Measurements from ENCODE around the gene DHPS. TPM values are rescaled to one million over a fixed set of nuclear protein-coding genes. Genes with fewer than 3 reads are reported as not detected.

DHPS gene
- polyA plus RNA-seq (2011; rRNA removed) (53.4 and 59.1 TPM in 2 replicates), polyA minus RNA-seq (2011; rRNA and poly(A)+ RNA removed) (49.0 and 49.4 TPM in 2 replicates)

GRCh38 chr19:12681074-12681987 is at the start of gene DHPS:
DHPS (minus strand) TSS chr19:12681880; CDS start chr19:12681766, 114 bp downstream.
- no peak for TF ChIP-seq CTCF (IDR thresholded peaks at IDR 0.05; ENCODE audit: low read depth, low read length)
- Histone ChIP-seq H3K27me3 (ENCODE audit: control insufficient read depth, insufficient read depth, low read length) (no peaks in the 10 kb centered on the region), H3K27ac (ENCODE audit: low read depth, low read length) (peak within 1 kb of the TSS; percentile 99), H3K4me3 (ENCODE audit: low read depth, low read length) (peak within 1 kb of the TSS; percentile 98), H3K9me3 (ENCODE audit: control insufficient read depth, insufficient read depth, low read length) (peaks cover 4% of the 10 kb centered on the region; the same call in 1 of the 2 replicates)
- POLR2A ChIA-PET: interaction anchor here (0.6 to 1.9 kb wide), 14 partner anchors 9 to 1510 kb away, joined by 3 to 9 read pairs (median 6); partner anchors contain the start of genes FBXW9, JUNB, MAN2B1 and WDR83
- DNase-seq (ENCODE audit: low read depth, low spot score): peak; percentile 93
- CTCF ChIA-PET: interaction anchor here (2.0 to 2.8 kb wide), 2 partner anchors 9 to 167 kb away, joined by 7 to 9 read pairs; no protein-coding TSS in a partner anchor

- ChIA-PET CTCF (interaction anchor here (1.1 to 1.7 kb wide), 2 partner anchors 18 to 26 kb away, joined by 4 to 6 read pairs; no protein-coding TSS in a partner anchor), POLR2A (no interaction called here)
- no peak for DNase-seq (ENCODE audit: low read depth, low spot score)
- Histone ChIP-seq H3K4me3 (ENCODE audit: low read depth, low read length) (no peak overlapping the region), H3K27me3 (ENCODE audit: control insufficient read depth, insufficient read depth, low read length) (no peaks in the 10 kb centered on the region), H3K9me3 (ENCODE audit: control insufficient read depth, insufficient read depth, low read length) (peaks cover 3% of the 10 kb centered on the region; the same call in 1 of the 2 replicates), H3K27ac (ENCODE audit: low read depth, low read length) (no peak overlapping the region)
- TF ChIP-seq CTCF (IDR thresholded peaks at IDR 0.05; ENCODE audit: low read depth, low read length): no peak
Observed at GRCh38 chr19:12731337-12731736, 49.7 kb upstream of the DHPS start.

- H3K27me3 ChIP-seq (ENCODE audit: control insufficient read depth, insufficient read depth, low read length): no peaks in the 10 kb centered on the region
- peaks cover 3% of the 10 kb centered on the region; the same call in 1 of the 2 replicates for H3K9me3 ChIP-seq (ENCODE audit: control insufficient read depth, insufficient read depth, low read length)
- POLR2A ChIA-PET: interaction anchor here (0.6 to 0.7 kb wide), 3 partner anchors 29 to 215 kb away, joined by 5 to 6 read pairs (median 6); partner anchors contain the start of gene RAD23A
- H3K27ac ChIP-seq (ENCODE audit: low read depth, low read length): no peak overlapping the region
- DNase-seq (ENCODE audit: low read depth, low spot score): no peak
- TF ChIP-seq CTCF (IDR thresholded peaks at IDR 0.05; ENCODE audit: low read depth, low read length): no peak
- CTCF ChIA-PET: no interaction called here
- no peak overlapping the region for H3K4me3 ChIP-seq (ENCODE audit: low read depth, low read length)
Observed at GRCh38 chr19:12730064-12730463, 48.4 kb upstream of the DHPS start.

GRCh38 chr19:12727745-12728433 is 46.2 kb upstream of the DHPS start:
- Histone ChIP-seq H3K27me3 (ENCODE audit: control insufficient read depth, insufficient read depth, low read length) (no peaks in the 10 kb centered on the region), H3K9me3 (ENCODE audit: control insufficient read depth, insufficient read depth, low read length) (no peaks in the 10 kb centered on the region), H3K4me3 (ENCODE audit: low read depth, low read length) (no peak overlapping the region), H3K27ac (ENCODE audit: low read depth, low read length) (no peak overlapping the region)
- DNase-seq (ENCODE audit: low read depth, low spot score): no peak
- ChIA-PET CTCF (interaction anchor here (0.7 to 1.5 kb wide), 2 partner anchors 39 to 51 kb away, joined by 3 to 4 read pairs; no protein-coding TSS in a partner anchor), POLR2A (no interaction called here)
- TF ChIP-seq CTCF (IDR thresholded peaks at IDR 0.05; ENCODE audit: low read depth, low read length): no peak
